Chondrocyte (in vitro differentiated cells): ENCODE data around the gene KCNQ1. TPM values are rescaled to one million over a fixed set of nuclear protein-coding genes. Genes with fewer than 3 reads are reported as not detected.

Experiments used
- DNase-seq: peaks from one replicate; pipeline ENCODE4 v3.0.0; 2021; ENCODE audit warnings: mixed read lengths, low spot score
- H3K27ac Mint-ChIP-seq: one replicate; pipeline ENCODE4 v1.8.0; 2021; ENCODE audit warnings: mild to moderate bottlenecking, moderate library complexity, mixed read lengths; ENCODE audit not compliant: unreplicated experiment
- H3K27me3 Mint-ChIP-seq: 2 replicates; pipeline ENCODE4 v1.8.0; 2021; ENCODE audit warnings: low read depth, mixed read lengths
- H3K36me3 Mint-ChIP-seq: 2 replicates; pipeline ENCODE4 v1.8.0; 2021; ENCODE audit warnings: low read depth, mixed read lengths
- H3K4me1 Mint-ChIP-seq: 2 replicates; pipeline ENCODE4 v1.8.0; 2021; ENCODE audit warnings: low read depth, mild to moderate bottlenecking, mixed read lengths
- H3K4me3 Mint-ChIP-seq: one replicate; pipeline ENCODE4 v1.8.0; 2021; ENCODE audit warnings: mild to moderate bottlenecking, moderate library complexity, mixed read lengths; ENCODE audit not compliant: unreplicated experiment
- H3K9me3 Mint-ChIP-seq: 2 replicates; pipeline ENCODE4 v1.8.0; 2021; ENCODE audit warnings: low read depth, mixed read lengths
- CTCF ChIP-seq: fragments of 200-600 bp; sonication (generic); IDR thresholded peaks from 2 replicates; pipeline ENCODE4 v1.5.0; 2021; ENCODE audit warnings: antibody characterized with exemption, mild to moderate bottlenecking, moderate library complexity
- total RNA-seq: library from RNA; stranded (reverse); gene quantifications from 3 replicates; pipeline ENCODE4 v1.2.1, GENCODE V29; 2021

KCNQ1 gene
- total RNA-seq, 1 donor from 2014 or later, result not detected

- no peak for TF ChIP-seq CTCF
- Mint-ChIP-seq H3K4me1 (no peaks in the 10 kb centered on the region), H3K27ac (no peak overlapping the region), H3K27me3 (peaks cover 56% of the 10 kb centered on the region), H3K4me3 (no peak overlapping the region), H3K36me3 (peaks cover 9% of the 10 kb centered on the region), H3K9me3 (peaks cover 54% of the 10 kb centered on the region)
- DNase-seq, result peak; percentile 62
Measured at GRCh38 chr11:2498750-2499149, 53.9 kb downstream of the KCNQ1 start.

DNA sequence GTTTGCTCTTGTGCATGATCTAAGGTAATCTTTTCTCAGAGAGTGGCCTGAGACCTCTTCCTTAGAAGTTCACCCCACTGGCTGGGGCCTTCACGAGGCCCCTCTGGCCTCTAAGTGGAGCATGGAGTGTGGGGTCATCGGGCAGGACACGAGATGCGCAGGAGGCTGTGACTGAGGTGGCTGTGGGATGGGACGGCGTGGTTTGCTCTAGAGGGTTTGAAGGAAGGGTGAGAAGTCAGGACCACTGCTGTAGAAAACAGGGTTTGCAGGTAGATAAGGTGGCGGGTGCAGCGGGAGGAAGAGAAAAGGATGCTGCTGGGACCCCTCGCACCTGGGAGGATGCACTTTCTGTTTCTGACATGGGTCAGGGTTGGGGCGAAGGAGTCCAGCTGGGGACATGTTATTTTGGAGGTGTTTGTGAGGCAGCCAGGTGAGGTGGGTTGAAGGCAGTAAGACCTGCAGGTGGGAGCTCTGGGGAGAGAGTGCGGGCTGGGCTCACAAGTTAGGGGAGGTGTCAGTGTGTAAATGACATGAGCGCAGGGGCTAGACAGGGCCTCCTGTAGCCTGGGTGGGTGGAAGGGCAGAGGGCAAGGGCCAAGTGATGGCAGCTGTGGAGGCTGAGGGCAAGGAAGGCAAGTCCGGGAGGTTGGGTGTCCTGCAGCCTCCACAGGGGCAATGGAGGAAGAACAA is 62.5 kb downstream of the KCNQ1 start:
- no peak for TF ChIP-seq CTCF
- peak; percentile 53 for DNase-seq
- Mint-ChIP-seq H3K9me3 (peaks cover 9% of the 10 kb centered on the region), H3K36me3 (peaks cover 3% of the 10 kb centered on the region), H3K27me3 (peaks cover 56% of the 10 kb centered on the region), H3K27ac (no peak overlapping the region), H3K4me3 (no peak overlapping the region), H3K4me1 (no peaks in the 10 kb centered on the region)

- no peak overlapping the region for H3K4me3 Mint-ChIP-seq
- H3K27ac Mint-ChIP-seq, result no peak overlapping the region
- H3K4me1 Mint-ChIP-seq, result no peaks in the 10 kb centered on the region
- DNase-seq, result peak; percentile 47
- no peak for TF ChIP-seq CTCF
- H3K9me3 Mint-ChIP-seq, result peaks cover 1% of the 10 kb centered on the region
- H3K36me3 Mint-ChIP-seq, result no peaks in the 10 kb centered on the region
- H3K27me3 Mint-ChIP-seq, result peaks cover 49% of the 10 kb centered on the region
Measured at GRCh38 chr11:2507945-2508749, 63.3 kb downstream of the KCNQ1 start.

DNA sequence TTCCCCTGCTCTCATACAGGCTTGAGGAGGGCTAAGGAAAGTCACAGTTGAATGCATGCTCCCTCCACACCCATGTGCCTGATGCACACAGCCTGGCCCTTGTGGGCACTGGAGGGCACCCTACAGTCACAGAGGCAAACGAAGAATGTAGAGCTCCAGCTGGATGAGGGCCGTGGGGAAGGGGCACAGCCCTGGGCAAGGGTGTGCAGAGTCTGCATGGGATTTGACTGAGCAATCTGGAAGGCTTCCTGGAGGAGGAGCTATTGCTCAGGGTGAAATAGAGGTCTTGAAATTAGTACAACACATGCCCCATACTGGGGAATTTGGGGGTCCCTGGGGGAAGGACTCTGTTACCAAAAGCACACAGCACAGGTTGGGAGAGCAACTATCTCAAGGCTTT is 64.0 kb downstream of the KCNQ1 start:
- DNase-seq, result peak; percentile 57
- no peak overlapping the region for H3K27ac Mint-ChIP-seq
- peaks cover 48% of the 10 kb centered on the region for H3K27me3 Mint-ChIP-seq
- no peak for TF ChIP-seq CTCF
- no peaks in the 10 kb centered on the region for H3K9me3 Mint-ChIP-seq
- H3K4me3 Mint-ChIP-seq, result no peak overlapping the region
- no peaks in the 10 kb centered on the region for H3K36me3 Mint-ChIP-seq
- no peaks in the 10 kb centered on the region for H3K4me1 Mint-ChIP-seq

GRCh38 chr11:2509481-2510001 is 64.7 kb downstream of the KCNQ1 start:
- Mint-ChIP-seq H3K9me3 (no peaks in the 10 kb centered on the region), H3K36me3 (no peaks in the 10 kb centered on the region), H3K27me3 (peaks cover 42% of the 10 kb centered on the region), H3K27ac (no peak overlapping the region), H3K4me1 (no peaks in the 10 kb centered on the region), H3K4me3 (no peak overlapping the region)
- DNase-seq, result peak; percentile 75
- TF ChIP-seq CTCF, result no peak
